Measurements from ENCODE around the gene MSMB.
"Not testable (repeated sequence)": the region's sequence is repeated elsewhere in the genome, so short reads cannot be mapped to it uniquely, and the experiment has no call there.

The MSMB gene

GRCh38 chr10:46046261-46046660 is at the start of gene MSMB:
MSMB (minus strand) TSS chr10:46046269; CDS start chr10:46046237, 32 bp downstream.
- DNase-seq (ENCODE audit: low read depth) = no peak

GRCh38 chr10:46094931-46095750 is 49.1 kb upstream of the MSMB start:
- no peak for DNase-seq (ENCODE audit: low read depth)

- DNase-seq (ENCODE audit: low read depth) = no peak
These were observed 48.1 kb upstream of the MSMB start for GRCh38 chr10:46094197-46094500.

GRCh38 chr10:46093316-46094196 is 47.5 kb upstream of the MSMB start:
- not testable (repeated sequence) for DNase-seq (ENCODE audit: low read depth)

- DNase-seq (ENCODE audit: low read depth) = no peak
These were observed 46.5 kb upstream of the MSMB start for GRCh38 chr10:46092524-46093081.

GRCh38 chr10:46091828-46092523 is 45.9 kb upstream of the MSMB start:
- DNase-seq (ENCODE audit: low read depth) = no peak

GRCh38 chr10:46091080-46091827 is 45.2 kb upstream of the MSMB start:
- no peak for DNase-seq (ENCODE audit: low read depth)

GRCh38 chr10:46090258-46090812 is 44.3 kb upstream of the MSMB start:
- DNase-seq (ENCODE audit: low read depth) = no peak

- not testable (repeated sequence) for DNase-seq (ENCODE audit: low read depth)
These were observed 41.3 kb upstream of the MSMB start for GRCh38 chr10:46087381-46087780.

GRCh38 chr10:46084321-46085165 is 38.5 kb upstream of the MSMB start:
- no peak for DNase-seq (ENCODE audit: low read depth)

- DNase-seq (ENCODE audit: low read depth) = no peak
These were observed 34.8 kb upstream of the MSMB start for GRCh38 chr10:46080886-46081285.

- no peak for DNase-seq (ENCODE audit: low read depth)
These were observed 33.9 kb upstream of the MSMB start for GRCh38 chr10:46079831-46080585.

GRCh38 chr10:46077731-46078413 is 31.8 kb upstream of the MSMB start:
- DNase-seq (ENCODE audit: low read depth) = no peak

- DNase-seq (ENCODE audit: low read depth) = no peak
These were observed 31.1 kb upstream of the MSMB start for GRCh38 chr10:46077141-46077554.

GRCh38 chr10:46075869-46076268 is 29.8 kb upstream of the MSMB start:
- DNase-seq (ENCODE audit: low read depth) = no peak

GRCh38 chr10:46074196-46074946 is 28.3 kb upstream of the MSMB start:
- no peak for DNase-seq (ENCODE audit: low read depth)

- DNase-seq (ENCODE audit: low read depth) = no peak
These were observed 27.5 kb upstream of the MSMB start for GRCh38 chr10:46073564-46073963.

GRCh38 chr10:46070749-46071148 is 24.7 kb upstream of the MSMB start:
- DNase-seq (ENCODE audit: low read depth) = no peak
